ENCODE results near the gene RGS7BP.

Gene RGS7BP

DNA sequence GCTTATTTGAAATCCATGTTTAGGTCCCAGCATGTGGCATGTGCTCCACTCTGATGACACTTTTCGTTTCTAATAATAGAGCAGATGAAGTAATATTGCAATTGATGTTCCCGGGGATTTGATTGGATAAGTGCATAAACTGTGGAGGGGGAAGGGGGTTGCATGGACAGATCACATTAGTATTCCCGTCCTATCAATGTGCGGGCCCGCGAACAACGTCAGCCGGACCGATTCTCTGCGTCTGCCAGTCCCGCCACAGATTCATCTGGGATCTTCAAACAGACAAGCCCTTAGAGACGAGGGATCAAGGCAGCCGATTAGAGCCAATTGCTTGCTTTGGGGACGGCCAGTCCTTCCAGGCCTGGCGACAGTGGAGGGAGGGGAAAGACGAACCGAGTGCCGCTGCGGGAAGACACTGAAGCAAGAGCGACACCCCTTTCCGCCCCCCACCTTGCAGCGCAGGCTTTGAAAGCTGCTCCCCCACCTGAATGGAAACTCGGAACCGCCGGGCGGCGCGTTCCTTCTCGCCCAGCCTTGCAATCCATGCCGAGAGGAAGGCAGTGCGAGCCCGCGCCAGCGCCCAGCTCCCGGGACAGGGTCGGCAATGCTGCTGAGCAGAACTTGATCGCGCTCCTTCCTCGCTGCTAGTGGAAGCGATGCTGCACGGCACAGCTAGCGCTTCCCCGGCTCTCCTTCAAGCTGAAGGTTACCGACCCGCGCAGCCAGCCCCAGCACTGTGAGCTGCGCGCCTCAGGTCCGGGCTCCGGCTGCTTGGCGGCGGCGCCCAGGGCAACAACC lies at the start of gene RGS7BP:
Gene RGS7BP, plus strand, starts transcription at position 247 of the 798 bp plus-strand sequence. CDS start 610 bp downstream, outside the sequence.
- peak within 1 kb of the TSS; percentile 53 to 68 for H3K27ac ChIP-seq
- DNase-seq, result peak in 1 of 2 donors; percentile 72
- H3K36me3 ChIP-seq, result no peaks in the 10 kb centered on the region
- H3K9me3 ChIP-seq, result no peaks in the 10 kb centered on the region
- intact Hi-C loops (cut with DNase I; ENCODE audit: low total_unique reads), result loop anchor here (1.0 to 10.0 kb wide), 3 partner anchors 91 to 271 kb away; no protein-coding TSS in a partner anchor
- no peaks in the 10 kb centered on the region for H3K27me3 ChIP-seq
- H3K4me3 ChIP-seq, result peak within 1 kb of the TSS; percentile 64 to 65
- peaks cover 0 to 53% (median 14%) of the 10 kb centered on the region in 4 donors for H3K4me1 ChIP-seq
- TF ChIP-seq, protein P1, sequence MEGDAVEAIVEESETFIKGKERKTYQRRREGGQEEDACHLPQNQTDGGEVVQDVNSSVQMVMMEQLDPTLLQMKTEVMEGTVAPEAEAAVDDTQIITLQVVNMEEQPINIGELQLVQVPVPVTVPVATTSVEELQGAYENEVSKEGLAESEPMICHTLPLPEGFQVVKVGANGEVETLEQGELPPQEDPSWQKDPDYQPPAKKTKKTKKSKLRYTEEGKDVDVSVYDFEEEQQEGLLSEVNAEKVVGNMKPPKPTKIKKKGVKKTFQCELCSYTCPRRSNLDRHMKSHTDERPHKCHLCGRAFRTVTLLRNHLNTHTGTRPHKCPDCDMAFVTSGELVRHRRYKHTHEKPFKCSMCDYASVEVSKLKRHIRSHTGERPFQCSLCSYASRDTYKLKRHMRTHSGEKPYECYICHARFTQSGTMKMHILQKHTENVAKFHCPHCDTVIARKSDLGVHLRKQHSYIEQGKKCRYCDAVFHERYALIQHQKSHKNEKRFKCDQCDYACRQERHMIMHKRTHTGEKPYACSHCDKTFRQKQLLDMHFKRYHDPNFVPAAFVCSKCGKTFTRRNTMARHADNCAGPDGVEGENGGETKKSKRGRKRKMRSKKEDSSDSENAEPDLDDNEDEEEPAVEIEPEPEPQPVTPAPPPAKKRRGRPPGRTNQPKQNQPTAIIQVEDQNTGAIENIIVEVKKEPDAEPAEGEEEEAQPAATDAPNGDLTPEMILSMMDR (IDR thresholded peaks at IDR 0.05), result peak; percentile 44 to 52

DNA sequence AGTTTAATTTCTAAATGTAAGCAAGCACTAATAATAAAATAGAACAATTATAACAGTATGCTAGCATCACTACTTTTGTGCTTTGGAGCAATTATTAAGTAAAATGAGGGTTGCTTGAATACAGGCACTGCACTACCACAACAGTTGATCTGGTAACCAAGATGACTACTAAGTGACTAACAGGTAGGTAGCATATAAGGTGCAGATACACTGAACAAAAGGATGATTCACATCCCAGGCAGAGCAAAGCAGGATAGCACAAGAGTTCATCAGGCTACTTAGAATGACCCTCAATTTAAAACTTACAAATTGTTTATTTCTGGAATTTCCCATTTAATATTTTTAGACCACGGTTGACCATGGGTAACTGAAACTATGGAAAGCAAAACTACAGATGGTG lies 48.0 kb upstream of the RGS7BP start:
- TF ChIP-seq, protein P1 (IDR thresholded peaks at IDR 0.05), result no peak

DNA sequence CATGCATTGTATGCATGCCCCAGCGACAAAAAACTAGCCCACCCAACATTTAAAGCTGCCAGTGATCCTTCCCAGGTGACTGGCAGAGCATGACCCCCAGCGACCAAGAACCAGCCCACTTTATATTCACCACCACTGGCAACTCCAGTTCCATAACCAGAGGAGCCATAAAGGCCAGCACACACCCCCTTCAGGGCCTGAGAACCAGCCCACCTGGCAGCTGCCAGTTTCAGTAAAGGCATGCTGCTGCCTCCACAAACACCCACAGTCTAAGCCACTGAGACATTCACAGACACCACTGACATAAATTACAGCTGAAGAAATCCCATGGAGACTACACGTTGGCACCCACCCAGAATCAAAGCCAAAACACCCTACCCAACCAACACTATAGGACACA lies 46.9 kb upstream of the RGS7BP start:
- Histone ChIP-seq H3K9me3 (peaks cover 0 to 9% (median 0%) of the 10 kb centered on the region in 3 donors), H3K4me3 (no peak overlapping the region), H3K27ac (no peak overlapping the region), H3K4me1 (no peaks in the 10 kb centered on the region), H3K36me3 (no peaks in the 10 kb centered on the region), H3K27me3 (no peaks in the 10 kb centered on the region)
- DNase-seq, result no peak
- TF ChIP-seq, protein P1 (IDR thresholded peaks at IDR 0.05), result no peak
- intact Hi-C loops (cut with DNase I; ENCODE audit: low total_unique reads), result no loop called here

More for the DNA sequence above, 48.0 kb upstream of the RGS7BP start:
- Histone ChIP-seq H3K36me3 (no peaks in the 10 kb centered on the region), H3K4me3 (no peak overlapping the region), H3K27me3 (no peaks in the 10 kb centered on the region), H3K4me1 (no peaks in the 10 kb centered on the region), H3K9me3 (peaks cover 0 to 1% (median 0%) of the 10 kb centered on the region in 3 donors), H3K27ac (no peak overlapping the region)
- no peak for DNase-seq
- intact Hi-C loops (cut with DNase I; ENCODE audit: low total_unique reads), result no loop called here

DNA sequence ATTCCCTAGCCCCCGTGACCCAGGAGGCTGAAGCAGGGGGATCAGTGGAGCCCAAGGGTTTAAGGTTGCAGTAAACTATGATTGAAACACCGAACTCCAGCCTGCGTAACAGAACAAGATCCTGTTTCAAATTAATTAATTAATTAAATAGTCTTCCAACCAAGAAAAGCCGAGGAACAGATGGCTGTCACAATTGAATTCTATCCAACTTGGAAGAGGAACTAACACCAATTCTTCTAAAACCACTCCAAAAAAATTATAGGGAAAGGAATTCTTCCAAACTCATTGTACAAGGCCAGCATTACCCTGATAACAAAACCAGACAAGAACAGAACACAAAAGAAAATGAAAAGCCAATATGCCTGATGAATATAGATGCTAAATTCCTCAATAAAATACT lies 43.4 kb upstream of the RGS7BP start:
- Histone ChIP-seq H3K9me3 (peaks cover 0 to 9% (median 0%) of the 10 kb centered on the region in 3 donors), H3K36me3 (no peaks in the 10 kb centered on the region), H3K4me1 (no peaks in the 10 kb centered on the region), H3K27me3 (no peaks in the 10 kb centered on the region), H3K27ac (no peak overlapping the region), H3K4me3 (no peak overlapping the region)
- DNase-seq, result no peak
- intact Hi-C loops (cut with DNase I; ENCODE audit: low total_unique reads), result no loop called here
- TF ChIP-seq, protein P1 (IDR thresholded peaks at IDR 0.05), result no peak

DNA sequence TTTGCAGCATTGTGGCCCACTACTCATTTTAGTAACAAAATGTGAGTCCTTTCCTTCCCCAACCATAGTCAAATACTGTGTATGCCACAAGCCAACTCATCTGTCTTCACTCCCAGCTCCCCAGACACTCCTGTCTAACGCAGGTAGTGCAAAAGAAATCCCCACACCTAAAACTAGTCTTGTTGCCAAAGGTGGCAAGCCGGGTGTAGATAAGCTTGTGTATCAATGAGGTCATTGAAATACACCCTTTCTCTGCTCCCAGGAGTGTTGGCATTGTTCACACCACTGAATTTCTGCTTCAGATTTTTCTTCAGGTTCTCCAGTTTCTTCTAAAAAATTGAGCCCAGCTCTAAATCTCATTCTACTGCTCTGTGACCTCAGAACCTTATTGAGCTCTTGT lies 19.7 kb upstream of the RGS7BP start:
- no peak for DNase-seq
- Histone ChIP-seq H3K4me3 (no peak overlapping the region), H3K36me3 (no peaks in the 10 kb centered on the region), H3K9me3 (peaks cover 0 to 15% (median 9%) of the 10 kb centered on the region in 3 donors), H3K4me1 (no peaks in the 10 kb centered on the region), H3K27ac (no peak overlapping the region), H3K27me3 (no peaks in the 10 kb centered on the region)
- intact Hi-C loops (cut with DNase I; ENCODE audit: low total_unique reads), result no loop called here
- TF ChIP-seq, protein P1 (IDR thresholded peaks at IDR 0.05), result no peak
